ENCODE measurements around the gene EDN2. TPM values are rescaled to one million over a fixed set of nuclear protein-coding genes. Genes with fewer than 3 reads are reported as not detected.

EDN2 gene
- total RNA-seq, 1 donor: not detected

DNA sequence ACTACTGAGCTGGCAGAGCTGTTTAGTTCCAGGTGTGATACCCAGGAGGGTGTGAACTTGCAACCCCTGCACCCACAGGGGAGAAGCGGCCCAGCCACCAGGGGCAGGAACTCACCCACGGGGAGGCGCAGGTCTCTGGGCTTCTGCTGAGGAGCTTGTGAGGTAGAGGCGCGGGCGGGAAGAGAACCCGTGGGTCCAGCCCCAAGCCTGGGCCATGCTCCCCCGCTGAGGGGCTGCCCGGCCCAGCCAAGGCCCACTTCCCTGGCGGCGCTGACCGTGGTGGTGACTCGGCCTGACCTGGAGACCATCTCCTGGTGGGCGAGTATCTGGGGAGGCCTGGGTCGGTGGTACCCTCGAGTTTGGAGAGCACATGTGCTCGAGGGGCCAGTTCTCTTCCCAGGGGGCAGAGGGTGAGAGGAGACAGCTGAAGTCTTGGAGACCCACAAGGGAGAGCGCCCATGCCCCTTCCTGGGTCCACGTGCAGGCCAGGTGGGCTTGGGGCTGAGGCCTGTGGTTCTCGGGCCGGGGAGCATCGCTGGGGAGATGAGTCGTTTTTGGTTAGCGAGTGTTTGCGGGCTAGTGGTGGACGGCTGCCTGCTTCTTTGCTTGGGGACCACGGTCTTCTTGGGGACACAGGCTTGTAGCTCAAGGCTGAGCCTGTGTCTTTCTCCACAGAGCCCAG, 28.4 kb upstream of the EDN2 start:
- no peak for DNase-seq (ENCODE audit: low read depth)
- H3K4me3 ChIP-seq (ENCODE audit: low read depth, low read length): no peak overlapping the region
- TF ChIP-seq CTCF (IDR thresholded peaks at IDR 0.05; ENCODE audit: insufficient read depth, low read length): no peak

- DNase-seq (ENCODE audit: low read depth): no peak
- no peak overlapping the region for H3K4me3 ChIP-seq (ENCODE audit: low read depth, low read length)
- no peak for TF ChIP-seq CTCF (IDR thresholded peaks at IDR 0.05; ENCODE audit: insufficient read depth, low read length)
Observed at GRCh38 chr1:41511239-41511540, 26.7 kb upstream of the EDN2 start.

- no peak overlapping the region for H3K4me3 ChIP-seq (ENCODE audit: low read depth, low read length)
- no peak for TF ChIP-seq CTCF (IDR thresholded peaks at IDR 0.05; ENCODE audit: insufficient read depth, low read length)
- DNase-seq (ENCODE audit: low read depth): no peak
Observed at GRCh38 chr1:41510531-41511238, 26.2 kb upstream of the EDN2 start.

DNA sequence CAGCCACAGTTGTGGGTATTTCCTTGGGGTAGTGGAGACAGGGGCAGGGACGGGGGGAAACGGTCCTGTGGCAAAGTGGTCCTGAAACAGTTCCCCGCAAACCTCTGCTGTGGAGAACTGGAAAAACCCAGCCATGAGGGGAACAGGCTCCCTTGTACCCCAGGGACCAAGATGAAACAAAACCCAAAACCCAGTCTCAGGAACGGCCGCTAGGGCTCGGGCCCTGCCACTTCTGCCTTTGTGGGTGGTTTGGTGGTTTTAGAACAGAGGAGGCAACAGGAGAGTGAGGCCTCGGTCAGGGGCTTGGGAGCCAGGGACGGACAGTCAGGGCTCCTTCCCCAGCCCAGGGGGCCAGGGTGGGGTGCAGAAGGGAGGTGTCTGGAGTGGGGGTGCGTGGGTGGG, 24.8 kb upstream of the EDN2 start:
- DNase-seq (ENCODE audit: low read depth): no peak
- no peak overlapping the region for H3K4me3 ChIP-seq (ENCODE audit: low read depth, low read length)
- TF ChIP-seq CTCF (IDR thresholded peaks at IDR 0.05; ENCODE audit: insufficient read depth, low read length): no peak

- H3K4me3 ChIP-seq (ENCODE audit: low read depth, low read length): no peak overlapping the region
- no peak for DNase-seq (ENCODE audit: low read depth)
- no peak for TF ChIP-seq CTCF (IDR thresholded peaks at IDR 0.05; ENCODE audit: insufficient read depth, low read length)
Observed at GRCh38 chr1:41508290-41508689, 23.8 kb upstream of the EDN2 start.

DNA sequence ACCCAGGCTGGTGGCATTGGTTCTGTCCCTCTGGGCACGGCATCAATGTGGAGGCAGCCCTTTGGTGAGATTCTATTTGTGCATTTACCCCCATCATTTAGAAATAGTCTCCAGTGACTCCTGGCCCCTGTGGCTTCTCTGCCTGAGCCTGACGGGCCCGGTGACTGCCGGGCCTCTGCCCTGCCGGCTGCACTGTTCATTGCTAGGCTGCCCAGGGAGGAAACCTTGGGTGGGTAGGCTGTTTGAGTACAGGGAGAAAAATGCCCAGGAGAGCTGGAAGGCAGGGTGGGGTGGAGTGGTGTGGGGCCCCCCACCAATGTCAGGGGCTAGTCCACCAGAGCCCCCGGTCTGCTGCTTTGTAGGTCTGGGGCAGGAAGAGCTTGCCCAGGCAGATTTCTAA, 23.4 kb upstream of the EDN2 start:
- no peak for TF ChIP-seq CTCF (IDR thresholded peaks at IDR 0.05; ENCODE audit: insufficient read depth, low read length)
- no peak overlapping the region for H3K4me3 ChIP-seq (ENCODE audit: low read depth, low read length)
- no peak for DNase-seq (ENCODE audit: low read depth)

Measured in fibroblast of the aortic adventitia (primary cell).